ENCODE measurements around the gene DOCK4. TPM values are rescaled to one million over a fixed set of nuclear protein-coding genes. Genes with fewer than 3 reads are reported as not detected.

Gene DOCK4
- total RNA-seq, 4 donors from 2014 or later, result 12.7 to 28.4 (median 19.5) TPM

DNA sequence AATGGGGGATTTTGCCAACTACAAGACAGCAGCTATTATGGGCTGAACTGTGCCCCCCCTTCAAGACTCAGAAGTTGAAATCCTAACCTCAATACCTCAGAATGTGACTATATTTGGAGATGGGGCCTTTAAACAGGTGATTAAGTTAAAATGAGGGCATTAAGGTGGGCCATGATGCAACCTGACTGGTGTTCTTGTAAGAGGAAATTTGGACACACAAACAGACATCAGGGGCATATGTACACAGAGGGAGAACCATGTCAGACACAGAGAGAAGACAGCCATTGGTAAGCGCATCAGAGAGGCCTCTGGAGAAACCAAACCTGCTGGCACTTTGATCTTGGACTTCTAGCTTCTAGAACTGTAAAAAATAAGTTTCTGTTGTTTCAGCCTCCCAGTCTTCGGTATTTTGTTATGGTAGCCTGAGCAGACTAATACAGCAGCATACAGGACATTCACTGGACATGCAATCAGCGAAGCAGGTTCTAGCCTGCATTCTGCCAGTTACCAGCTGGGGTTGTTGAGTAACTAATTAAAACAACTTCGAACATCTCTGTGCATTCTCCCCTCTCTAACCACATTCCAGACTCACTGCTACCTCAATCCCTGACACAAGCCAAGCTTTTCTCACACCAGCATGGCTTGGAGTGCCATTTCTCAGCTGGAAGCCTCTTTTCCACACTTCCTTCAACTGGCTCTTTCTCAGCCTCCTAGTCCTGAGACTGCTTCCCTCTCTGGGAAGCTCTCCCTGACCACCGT is 141.4 kb downstream of the DOCK4 start:
- no peaks in the 10 kb centered on the region for H3K9me3 ChIP-seq
- H3K4me3 ChIP-seq, result no peak overlapping the region
- intact Hi-C loops (cut with DNase I; ENCODE audit: low total_unique reads), result no loop called here
- WGBS, 2 donors (ENCODE audit: low coverage in 1 of 2), result 85 to 92% methylated on average over 3 to 5 of the region's 5 CpGs
- H3K36me3 ChIP-seq, result no peaks in the 10 kb centered on the region
- TF ChIP-seq, protein P1, sequence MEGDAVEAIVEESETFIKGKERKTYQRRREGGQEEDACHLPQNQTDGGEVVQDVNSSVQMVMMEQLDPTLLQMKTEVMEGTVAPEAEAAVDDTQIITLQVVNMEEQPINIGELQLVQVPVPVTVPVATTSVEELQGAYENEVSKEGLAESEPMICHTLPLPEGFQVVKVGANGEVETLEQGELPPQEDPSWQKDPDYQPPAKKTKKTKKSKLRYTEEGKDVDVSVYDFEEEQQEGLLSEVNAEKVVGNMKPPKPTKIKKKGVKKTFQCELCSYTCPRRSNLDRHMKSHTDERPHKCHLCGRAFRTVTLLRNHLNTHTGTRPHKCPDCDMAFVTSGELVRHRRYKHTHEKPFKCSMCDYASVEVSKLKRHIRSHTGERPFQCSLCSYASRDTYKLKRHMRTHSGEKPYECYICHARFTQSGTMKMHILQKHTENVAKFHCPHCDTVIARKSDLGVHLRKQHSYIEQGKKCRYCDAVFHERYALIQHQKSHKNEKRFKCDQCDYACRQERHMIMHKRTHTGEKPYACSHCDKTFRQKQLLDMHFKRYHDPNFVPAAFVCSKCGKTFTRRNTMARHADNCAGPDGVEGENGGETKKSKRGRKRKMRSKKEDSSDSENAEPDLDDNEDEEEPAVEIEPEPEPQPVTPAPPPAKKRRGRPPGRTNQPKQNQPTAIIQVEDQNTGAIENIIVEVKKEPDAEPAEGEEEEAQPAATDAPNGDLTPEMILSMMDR (IDR thresholded peaks at IDR 0.05), result no peak
- TF ChIP-seq EP300 (IDR thresholded peaks at IDR 0.05; ENCODE audit: low read depth) (no peak), POLR2A (IDR thresholded peaks at IDR 0.05) (no peak)
- H3K27ac ChIP-seq, result no peak overlapping the region
- DNase-seq, result no peak
- H3K4me1 ChIP-seq, result no peaks in the 10 kb centered on the region
- in situ Hi-C loops (cut with MboI; ENCODE audit: low pct_ligation_motif_present in 1 of 4, low pct_unique_long_range_greater_than_20kb in 1 of 4, low sequenced_read_pairs in 3 of 4), result no loop called here
- H3K27me3 ChIP-seq, result no peaks in the 10 kb centered on the region

DNA sequence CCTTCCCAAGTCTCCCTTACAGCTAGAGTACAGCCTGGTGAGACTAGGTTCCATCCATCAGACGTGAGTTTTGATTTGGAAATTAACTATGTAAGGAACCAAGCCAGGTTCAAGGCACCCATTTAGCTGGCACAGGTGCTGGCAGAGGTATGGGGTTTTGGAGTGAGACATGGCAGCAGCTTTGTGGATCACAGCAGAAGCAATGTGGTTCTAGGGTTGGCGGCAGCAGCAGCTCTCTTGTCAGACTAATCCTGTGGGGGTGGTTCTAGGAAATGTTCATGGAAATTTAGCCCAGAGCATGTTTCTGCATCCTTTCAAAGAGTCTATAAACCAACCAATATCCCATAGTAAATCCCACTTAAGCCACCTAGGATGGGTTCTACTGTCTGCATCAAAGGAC is 142.2 kb downstream of the DOCK4 start:
- Histone ChIP-seq H3K27ac (no peak overlapping the region), H3K4me1 (no peaks in the 10 kb centered on the region), H3K27me3 (no peaks in the 10 kb centered on the region), H3K4me3 (no peak overlapping the region), H3K9me3 (no peaks in the 10 kb centered on the region), H3K36me3 (no peaks in the 10 kb centered on the region)
- intact Hi-C loops (cut with DNase I; ENCODE audit: low total_unique reads) (no loop called here), in situ Hi-C loops (cut with MboI; ENCODE audit: low pct_ligation_motif_present in 1 of 4, low pct_unique_long_range_greater_than_20kb in 1 of 4, low sequenced_read_pairs in 3 of 4) (no loop called here)
- 71 to 92% methylated on average over 1 to 2 of the region's 2 CpGs for WGBS, 2 donors (ENCODE audit: low coverage in 1 of 2)
- TF ChIP-seq EP300 (IDR thresholded peaks at IDR 0.05; ENCODE audit: low read depth), result no peak
- TF ChIP-seq POLR2AphosphoS5 (IDR thresholded peaks at IDR 0.05), result no peak
- TF ChIP-seq, protein P1 (IDR thresholded peaks at IDR 0.05), result no peak
- TF ChIP-seq POLR2A (IDR thresholded peaks at IDR 0.05), result no peak
- DNase-seq, result no peak

DNA sequence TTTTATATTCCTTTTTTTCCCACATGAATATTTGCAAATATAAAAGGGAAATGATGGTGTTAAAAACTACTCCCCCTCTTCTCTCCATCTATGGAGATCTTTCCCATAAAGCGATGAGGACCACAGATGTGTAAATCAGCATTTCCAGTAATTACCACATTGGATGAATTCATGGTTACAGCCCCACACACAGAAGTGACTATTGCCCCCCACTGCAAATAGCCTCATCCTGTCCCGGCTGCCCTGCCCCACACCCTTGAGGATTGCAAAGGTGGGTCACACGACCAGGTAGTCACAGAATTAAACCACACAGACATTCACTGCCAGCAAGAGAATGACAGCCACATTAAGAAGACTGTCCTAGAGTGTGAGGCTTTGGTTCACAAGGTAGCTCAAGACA is 145.1 kb downstream of the DOCK4 start:
- Histone ChIP-seq H3K27me3 (no peaks in the 10 kb centered on the region), H3K27ac (no peak overlapping the region), H3K36me3 (no peaks in the 10 kb centered on the region), H3K4me3 (no peak overlapping the region), H3K4me1 (no peaks in the 10 kb centered on the region), H3K9me3 (no peaks in the 10 kb centered on the region)
- intact Hi-C loops (cut with DNase I; ENCODE audit: low total_unique reads), result no loop called here
- 78 to 83% methylated on average over 1 to 3 of the region's 3 CpGs for WGBS, 2 donors (ENCODE audit: low coverage in 1 of 2)
- TF ChIP-seq EP300 (IDR thresholded peaks at IDR 0.05; ENCODE audit: low read depth), result no peak
- TF ChIP-seq POLR2AphosphoS5 (IDR thresholded peaks at IDR 0.05), result no peak
- TF ChIP-seq, protein P1 (IDR thresholded peaks at IDR 0.05), result no peak
- TF ChIP-seq POLR2A (IDR thresholded peaks at IDR 0.05), result no peak
- DNase-seq, result no peak
- in situ Hi-C loops (cut with MboI; ENCODE audit: low pct_ligation_motif_present in 1 of 4, low pct_unique_long_range_greater_than_20kb in 1 of 4, low sequenced_read_pairs in 3 of 4), result no loop called here

DNA sequence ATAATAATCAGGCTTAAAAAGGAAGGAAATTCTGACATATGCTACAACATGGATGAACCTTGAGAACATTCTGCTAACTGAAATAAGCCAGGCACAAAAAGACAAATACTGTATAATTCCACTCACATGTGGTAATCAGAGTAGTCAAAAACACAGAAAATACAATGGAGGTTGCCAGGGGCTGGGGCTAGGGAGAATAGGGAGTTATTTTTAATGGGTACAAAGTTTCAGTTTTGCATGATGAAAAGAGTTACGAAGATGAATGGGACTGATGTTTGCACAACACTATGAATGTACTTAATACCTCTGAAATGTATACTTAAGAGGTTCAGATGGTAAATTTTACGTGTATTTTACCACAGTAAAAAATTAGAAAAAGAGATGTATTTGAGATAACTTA is 145.6 kb downstream of the DOCK4 start:
- WGBS, 2 donors (ENCODE audit: low coverage in 1 of 2), result 75 to 81% methylated on average over 2 of the region's 2 CpGs
- TF ChIP-seq POLR2A (IDR thresholded peaks at IDR 0.05), result no peak
- TF ChIP-seq EP300 (IDR thresholded peaks at IDR 0.05; ENCODE audit: low read depth), result no peak
- TF ChIP-seq, protein P1 (IDR thresholded peaks at IDR 0.05), result no peak
- TF ChIP-seq POLR2AphosphoS5 (IDR thresholded peaks at IDR 0.05), result no peak
- Histone ChIP-seq H3K27me3 (no peaks in the 10 kb centered on the region), H3K4me3 (no peak overlapping the region), H3K36me3 (no peaks in the 10 kb centered on the region), H3K4me1 (no peaks in the 10 kb centered on the region), H3K9me3 (no peaks in the 10 kb centered on the region), H3K27ac (no peak overlapping the region)
- no peak for DNase-seq
- intact Hi-C loops (cut with DNase I; ENCODE audit: low total_unique reads), result no loop called here
- in situ Hi-C loops (cut with MboI; ENCODE audit: low pct_ligation_motif_present in 1 of 4, low pct_unique_long_range_greater_than_20kb in 1 of 4, low sequenced_read_pairs in 3 of 4), result no loop called here
